SK-N-SH treated with all-trans-retinoic acid at 6 μM for 48 hours (cell line): Measurements from ENCODE around the gene AUTS2.

Experiments
- ATAC-seq: fragments of 200-7000 bp; cut with Tn5 transposase; 3 replicates; pipeline ENCODE4 v1.9.1; 2020; ENCODE audit warnings: mild to moderate bottlenecking, moderate library complexity
- ARNTL ChIP-seq: fragments of 450-650 bp; formaldehyde crosslinking; IDR thresholded peaks from 2 replicates; pipeline ENCODE4 v1.5.0; 2020; ENCODE audit warnings: low read depth, mild to moderate bottlenecking, moderate library complexity, borderline replicate concordance
- BACH2 ChIP-seq: fragments of 250-450 bp; sonication (Bioruptor Pico); IDR thresholded peaks from 2 replicates; pipeline ENCODE4 v1.9.0; 2021; ENCODE audit warnings: mild to moderate bottlenecking, borderline replicate concordance
- CREB5 ChIP-seq: fragments of 250-450 bp; sonication (Bioruptor Pico); IDR thresholded peaks from 2 replicates; pipeline ENCODE4 v1.5.1; 2020; ENCODE audit warnings: low read depth, mild to moderate bottlenecking, moderate library complexity
- CSDC2 ChIP-seq: fragments of 250-450 bp; sonication (Bioruptor Pico); IDR thresholded peaks from 2 replicates; pipeline ENCODE4 v1.5.0; 2020; ENCODE audit warnings: mild to moderate bottlenecking, moderate library complexity
- CSRNP3 ChIP-seq: fragments of 250-450 bp; sonication (Bioruptor Pico); IDR thresholded peaks from 2 replicates; pipeline ENCODE4 v1.5.1; 2021; ENCODE audit warnings: mild to moderate bottlenecking, moderate library complexity
- ESRRG ChIP-seq: fragments of 250-450 bp; sonication (Bioruptor Pico); IDR thresholded peaks from 2 replicates; pipeline ENCODE4 v1.6.1; 2021; ENCODE audit warnings: mild to moderate bottlenecking
- GLIS3 ChIP-seq: fragments of 250-450 bp; sonication (Bioruptor Pico); IDR thresholded peaks from 2 replicates; pipeline ENCODE4 v1.5.0; 2020; ENCODE audit warnings: mild to moderate bottlenecking, moderate library complexity
- ISL1 ChIP-seq: fragments of 250-450 bp; sonication (Bioruptor Pico); IDR thresholded peaks from 2 replicates; pipeline ENCODE4 v2.1.2; 2022; ENCODE audit warnings: mild to moderate bottlenecking, moderate library complexity
- OSR1 ChIP-seq: fragments of 250-450 bp; sonication (Bioruptor Pico); IDR thresholded peaks from 2 replicates; pipeline ENCODE4 v1.8.0; 2022; ENCODE audit warnings: moderate library complexity, mild to moderate bottlenecking, inconsistent platforms
- PATZ1 ChIP-seq: fragments of 250-450 bp; sonication (Bioruptor Pico); IDR thresholded peaks from 2 replicates; pipeline ENCODE4 v1.8.0; 2020; ENCODE audit warnings: mild to moderate bottlenecking, moderate library complexity, borderline replicate concordance
- POU6F1 ChIP-seq: fragments of 250-450 bp; sonication (Bioruptor Pico); IDR thresholded peaks from 2 replicates; pipeline ENCODE4 v1.8.0; 2021; ENCODE audit warnings: low read depth, mild to moderate bottlenecking, moderate library complexity, borderline replicate concordance
- RARB ChIP-seq: fragments of 250-450 bp; sonication (Bioruptor Pico); IDR thresholded peaks from 2 replicates; pipeline ENCODE4 v1.8.0; 2021; ENCODE audit warnings: mild to moderate bottlenecking, moderate library complexity
- SNAI2 ChIP-seq: fragments of 250-450 bp; sonication (Bioruptor Pico); IDR thresholded peaks from 2 replicates; pipeline ENCODE4 v1.5.0; 2020; ENCODE audit warnings: mild to moderate bottlenecking, moderate library complexity
- TCF4 ChIP-seq: fragments of 250-450 bp; sonication (Bioruptor Pico); IDR thresholded peaks from 2 replicates; pipeline ENCODE4 v1.8.0; 2021; ENCODE audit warnings: mild to moderate bottlenecking, moderate library complexity, borderline replicate concordance
- TOX ChIP-seq: fragments of 250-450 bp; sonication (Bioruptor Pico); IDR thresholded peaks from 2 replicates; pipeline ENCODE4 v1.8.0; 2021; ENCODE audit warnings: mild to moderate bottlenecking, moderate library complexity, borderline replicate concordance
- TSHZ2 ChIP-seq: fragments of 250-450 bp; sonication (Bioruptor Pico); IDR thresholded peaks from 2 replicates; pipeline ENCODE4 v1.5.0; 2020; ENCODE audit warnings: mild to moderate bottlenecking, moderate library complexity
- ZC3H10 ChIP-seq: fragments of 250-450 bp; sonication (Bioruptor Pico); IDR thresholded peaks from 2 replicates; pipeline ENCODE4 v1.5.1; 2021; ENCODE audit warnings: mild to moderate bottlenecking, moderate library complexity
- ZFP3 ChIP-seq: fragments of 250-450 bp; sonication (Bioruptor Pico); IDR thresholded peaks from 2 replicates; pipeline ENCODE4 v1.5.0; 2020; ENCODE audit warnings: mild to moderate bottlenecking, moderate library complexity
- ZFP30 ChIP-seq: fragments of 450-650 bp; formaldehyde crosslinking; IDR thresholded peaks from 2 replicates; pipeline ENCODE4 v1.5.0; 2022; ENCODE audit warnings: mild to moderate bottlenecking, moderate library complexity
- ZNF565 ChIP-seq: fragments of 450-650 bp; formaldehyde crosslinking; conservative IDR thresholded peaks from 2 replicates; pipeline ENCODE4 v1.5.0; 2020; ENCODE audit warnings: low read depth, mild to moderate bottlenecking, moderate library complexity
- ZNF70 ChIP-seq: fragments of 450-650 bp; formaldehyde crosslinking; IDR thresholded peaks from 2 replicates; pipeline ENCODE4 v1.5.0; 2020; ENCODE audit warnings: mild to moderate bottlenecking, moderate library complexity
- ZNF8 ChIP-seq: fragments of 450-650 bp; formaldehyde crosslinking; IDR thresholded peaks from 2 replicates; pipeline ENCODE4 v1.5.0; 2020; ENCODE audit warnings: mild to moderate bottlenecking, moderate library complexity

AUTS2 gene

GRCh38 chr7:69685293-69685631 is 87.0 kb downstream of the AUTS2 start:
- no peak for ATAC-seq
- TF ChIP-seq OSR1 (CRISPR knock-in tag) (no peak), RARB (CRISPR knock-in tag) (no peak), CSRNP3 (CRISPR knock-in tag) (no peak), ARNTL (CRISPR knock-in tag) (no peak), TSHZ2 (CRISPR knock-in tag) (no peak), CREB5 (no peak), BACH2 (no peak), ZNF565 (no peak), ZNF70 (CRISPR knock-in tag) (no peak), POU6F1 (CRISPR knock-in tag) (no peak), ESRRG (CRISPR knock-in tag) (no peak), ZFP3 (CRISPR knock-in tag) (no peak)
- TF ChIP-seq, all 23 proteins: peak for 0

GRCh38 chr7:69686366-69686765 is 88.1 kb downstream of the AUTS2 start:
- ATAC-seq, result no peak
- TF ChIP-seq ZFP30 (CRISPR knock-in tag) (no peak), ZNF8 (no peak)

- ATAC-seq, result no peak
- no peak for TF ChIP-seq ZNF565
Observed at GRCh38 chr7:69687739-69688433, 89.6 kb downstream of the AUTS2 start.

GRCh38 chr7:69690329-69690728 is 92.1 kb downstream of the AUTS2 start:
- no peak for ATAC-seq
- no peak for TF ChIP-seq CSDC2 (CRISPR knock-in tag)
- no peak for TF ChIP-seq ISL1
- TF ChIP-seq SNAI2, result no peak
- TF ChIP-seq TCF4 (CRISPR knock-in tag), result no peak
- no peak for TF ChIP-seq ZC3H10
- TF ChIP-seq PATZ1 (CRISPR knock-in tag), result no peak
- no peak for TF ChIP-seq ZFP3 (CRISPR knock-in tag)
- TF ChIP-seq OSR1 (CRISPR knock-in tag), result no peak
- no peak for TF ChIP-seq RARB (CRISPR knock-in tag)
- no peak for TF ChIP-seq BACH2
- no peak for TF ChIP-seq ZFP30 (CRISPR knock-in tag)
- no peak for TF ChIP-seq TOX
- TF ChIP-seq ZNF565, result no peak
- TF ChIP-seq GLIS3 (CRISPR knock-in tag), result no peak
- TF ChIP-seq, all 23 proteins: peak for 0
